Nephron (organoid): ENCODE results near the gene SSBP3.
A peak's percentile ranks its signal among the peaks of the same experiment; 100 is the strongest.

Source experiments
- H3K27ac Mint-ChIP-seq, 3 experiments: 2 replicates each; pipeline ENCODE4 v1.8.0; 2020; ENCODE audit warnings: mixed read lengths in 3 of 3, mild to moderate bottlenecking in 2 of 3, moderate library complexity in 1 of 3
- H3K27me3 Mint-ChIP-seq: 2 replicates; pipeline ENCODE4 v1.8.0; 2021; ENCODE audit warnings: low read depth, mild to moderate bottlenecking, moderate library complexity, mixed read lengths
- H3K36me3 Mint-ChIP-seq: 2 replicates; pipeline ENCODE4 v1.8.0; 2020; ENCODE audit warnings: low read depth, mixed read lengths
- H3K4me1 Mint-ChIP-seq: 2 replicates; pipeline ENCODE4 v1.8.0; 2020; ENCODE audit warnings: mixed read lengths
- H3K4me3 Mint-ChIP-seq, 3 experiments: 2 replicates each; pipeline ENCODE4 v1.8.0; 2020; ENCODE audit warnings: mild to moderate bottlenecking in 3 of 3, mixed read lengths in 3 of 3, moderate library complexity in 2 of 3
- H3K9me3 Mint-ChIP-seq: 2 replicates; pipeline ENCODE4 v1.8.0; 2020; ENCODE audit warnings: mixed read lengths
- TF ChIP-seq, protein P1 (sequence below), 3 experiments: fragments of 200-600 bp; sonication (generic); IDR thresholded peaks; one replicate each; pipeline ENCODE4 v1.5.0; 2021; ENCODE audit warnings: antibody characterized with exemption in 3 of 3; ENCODE audit not compliant: unreplicated experiment in 3 of 3

The SSBP3 gene

DNA sequence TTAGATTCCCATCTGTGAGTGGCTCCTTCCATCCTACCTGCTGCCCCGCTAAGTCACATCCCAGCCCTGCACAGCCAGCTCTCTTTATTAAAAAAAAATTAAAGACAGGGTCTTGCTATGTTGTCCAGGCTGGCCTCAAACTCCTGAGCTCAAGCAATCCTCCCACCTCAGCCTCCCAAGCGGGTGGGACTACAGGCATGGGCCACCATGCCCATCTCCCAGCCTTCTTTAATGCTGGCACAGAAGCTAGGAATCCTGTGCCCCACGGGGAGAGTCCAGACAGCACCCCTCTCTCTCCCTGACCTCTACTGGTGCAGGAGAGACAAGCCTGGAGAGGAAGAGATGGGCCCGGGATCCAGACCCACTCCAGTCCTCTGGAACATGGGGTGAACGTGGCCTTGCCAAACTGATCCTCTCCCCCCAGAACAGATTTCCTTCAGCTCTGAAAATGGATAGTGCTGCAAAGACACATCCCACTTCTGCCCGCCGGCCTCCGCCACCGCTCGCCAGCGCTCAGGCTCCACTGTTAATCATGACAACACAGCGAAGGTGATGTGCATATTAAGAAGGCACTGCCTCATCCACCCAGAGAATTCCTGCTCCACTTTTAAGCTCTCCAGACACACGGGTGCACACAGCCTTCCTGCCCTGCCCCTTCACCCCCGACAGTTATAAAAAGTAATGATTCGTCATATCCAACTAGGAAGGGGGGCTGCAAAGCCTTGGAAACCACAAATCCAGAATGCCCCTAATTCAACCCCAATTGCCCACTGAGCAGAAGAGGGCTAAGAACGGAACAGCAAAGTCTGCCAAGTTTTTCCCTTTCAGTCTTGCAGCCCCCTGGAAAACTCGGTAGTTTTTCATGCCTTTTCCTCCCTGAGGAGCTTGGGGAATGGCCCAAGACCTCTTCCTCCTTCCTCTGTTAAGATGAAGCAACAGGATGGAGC lies 138.1 kb downstream of the SSBP3 start:
- peaks cover 13% of the 10 kb centered on the region for H3K36me3 Mint-ChIP-seq

DNA sequence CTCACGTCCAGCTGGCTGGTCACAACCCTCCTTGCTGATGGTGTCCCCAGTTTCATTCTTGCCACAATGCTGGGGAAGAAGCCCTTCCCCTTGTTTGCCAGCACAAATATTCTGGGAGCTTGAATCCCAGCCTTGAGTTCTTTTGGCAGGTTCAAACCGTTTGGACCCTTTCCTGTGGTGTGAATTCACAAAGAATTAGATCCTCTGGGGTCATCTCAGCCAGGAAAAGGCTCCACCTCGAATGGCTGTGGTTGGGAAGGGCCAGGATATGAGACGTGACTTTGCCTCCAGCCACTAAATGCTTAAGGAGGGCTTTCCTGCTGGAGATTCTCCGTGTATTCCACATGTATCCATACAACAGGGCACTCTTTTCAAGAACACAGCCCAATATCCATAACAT lies 139.3 kb downstream of the SSBP3 start:
- no peak overlapping the region for H3K4me3 Mint-ChIP-seq
- H3K4me1 Mint-ChIP-seq: peaks cover 63% of the 10 kb centered on the region
- TF ChIP-seq, protein P1, sequence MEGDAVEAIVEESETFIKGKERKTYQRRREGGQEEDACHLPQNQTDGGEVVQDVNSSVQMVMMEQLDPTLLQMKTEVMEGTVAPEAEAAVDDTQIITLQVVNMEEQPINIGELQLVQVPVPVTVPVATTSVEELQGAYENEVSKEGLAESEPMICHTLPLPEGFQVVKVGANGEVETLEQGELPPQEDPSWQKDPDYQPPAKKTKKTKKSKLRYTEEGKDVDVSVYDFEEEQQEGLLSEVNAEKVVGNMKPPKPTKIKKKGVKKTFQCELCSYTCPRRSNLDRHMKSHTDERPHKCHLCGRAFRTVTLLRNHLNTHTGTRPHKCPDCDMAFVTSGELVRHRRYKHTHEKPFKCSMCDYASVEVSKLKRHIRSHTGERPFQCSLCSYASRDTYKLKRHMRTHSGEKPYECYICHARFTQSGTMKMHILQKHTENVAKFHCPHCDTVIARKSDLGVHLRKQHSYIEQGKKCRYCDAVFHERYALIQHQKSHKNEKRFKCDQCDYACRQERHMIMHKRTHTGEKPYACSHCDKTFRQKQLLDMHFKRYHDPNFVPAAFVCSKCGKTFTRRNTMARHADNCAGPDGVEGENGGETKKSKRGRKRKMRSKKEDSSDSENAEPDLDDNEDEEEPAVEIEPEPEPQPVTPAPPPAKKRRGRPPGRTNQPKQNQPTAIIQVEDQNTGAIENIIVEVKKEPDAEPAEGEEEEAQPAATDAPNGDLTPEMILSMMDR (IDR thresholded peaks at IDR 0.05; ENCODE audit: unreplicated experiment in 3 of 3): no peak
- H3K9me3 Mint-ChIP-seq: no peaks in the 10 kb centered on the region
- no peaks in the 10 kb centered on the region for H3K27me3 Mint-ChIP-seq
- H3K36me3 Mint-ChIP-seq: peaks cover 13% of the 10 kb centered on the region
- H3K27ac Mint-ChIP-seq: peak overlapping the region in 2 of 3 experiments; percentile 4 to 41

More for the DNA sequence above, 138.1 kb downstream of the SSBP3 start:
- Mint-ChIP-seq H3K4me1 (peaks cover 69% of the 10 kb centered on the region), H3K27ac (peak overlapping the region; percentile 90 to 92 (median 92)), H3K4me3 (peak overlapping the region in 2 of 3 experiments; percentile 7 to 24), H3K9me3 (no peaks in the 10 kb centered on the region), H3K27me3 (no peaks in the 10 kb centered on the region)
- TF ChIP-seq, protein P1 (IDR thresholded peaks at IDR 0.05; ENCODE audit: unreplicated experiment in 3 of 3): no peak

DNA sequence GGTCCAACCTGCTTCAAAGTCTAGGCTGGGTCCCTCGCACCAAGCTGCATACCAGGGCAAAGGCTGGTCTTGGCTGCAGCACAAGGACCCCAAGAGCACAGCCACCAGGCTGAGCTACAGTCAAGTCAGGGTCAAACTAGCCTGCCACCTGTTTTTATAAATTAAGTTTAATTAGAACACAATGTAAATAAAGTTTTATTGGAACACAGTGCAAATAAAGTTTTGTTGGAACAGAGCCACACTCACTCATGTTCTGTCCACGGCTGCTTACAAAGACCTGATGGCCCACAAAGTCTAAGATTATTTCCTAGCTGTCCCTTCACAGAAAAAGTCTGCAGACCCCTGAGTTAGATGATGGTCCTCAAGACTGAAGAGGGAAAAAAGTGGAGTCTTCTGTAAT lies 140.0 kb downstream of the SSBP3 start:
- no peaks in the 10 kb centered on the region for H3K9me3 Mint-ChIP-seq
- TF ChIP-seq, protein P1 (IDR thresholded peaks at IDR 0.05; ENCODE audit: unreplicated experiment in 3 of 3): no peak
- H3K27me3 Mint-ChIP-seq: no peaks in the 10 kb centered on the region
- peaks cover 17% of the 10 kb centered on the region for H3K36me3 Mint-ChIP-seq
- H3K27ac Mint-ChIP-seq: peak overlapping the region in 1 of 3 experiments; percentile 64
- H3K4me3 Mint-ChIP-seq: no peak overlapping the region
- peaks cover 61% of the 10 kb centered on the region for H3K4me1 Mint-ChIP-seq

DNA sequence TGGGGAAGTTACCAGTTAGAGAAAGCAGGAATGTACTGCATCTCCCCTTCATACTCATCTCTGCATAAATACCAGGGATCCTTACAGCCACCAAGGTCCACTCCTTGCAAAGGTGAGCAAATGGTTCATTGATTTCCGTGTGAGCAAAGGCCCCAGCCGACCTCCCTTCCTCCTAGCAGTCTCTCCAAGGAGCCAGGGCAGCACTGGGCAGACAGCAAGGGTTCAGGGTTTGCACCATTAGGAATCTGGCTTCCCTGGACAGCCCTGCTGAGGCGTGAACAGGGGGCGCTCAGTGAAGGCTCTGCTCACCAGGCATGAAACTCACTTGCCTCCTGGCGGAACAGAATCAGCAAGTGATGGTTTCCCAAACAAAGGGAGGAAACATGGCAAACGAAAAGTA lies 140.5 kb downstream of the SSBP3 start:
- Mint-ChIP-seq H3K4me1 (peaks cover 66% of the 10 kb centered on the region), H3K9me3 (no peaks in the 10 kb centered on the region), H3K27ac (peak overlapping the region in 2 of 3 experiments; percentile 64 to 82), H3K36me3 (peaks cover 20% of the 10 kb centered on the region), H3K27me3 (no peaks in the 10 kb centered on the region), H3K4me3 (no peak overlapping the region)
- TF ChIP-seq, protein P1 (IDR thresholded peaks at IDR 0.05; ENCODE audit: unreplicated experiment in 3 of 3): no peak

DNA sequence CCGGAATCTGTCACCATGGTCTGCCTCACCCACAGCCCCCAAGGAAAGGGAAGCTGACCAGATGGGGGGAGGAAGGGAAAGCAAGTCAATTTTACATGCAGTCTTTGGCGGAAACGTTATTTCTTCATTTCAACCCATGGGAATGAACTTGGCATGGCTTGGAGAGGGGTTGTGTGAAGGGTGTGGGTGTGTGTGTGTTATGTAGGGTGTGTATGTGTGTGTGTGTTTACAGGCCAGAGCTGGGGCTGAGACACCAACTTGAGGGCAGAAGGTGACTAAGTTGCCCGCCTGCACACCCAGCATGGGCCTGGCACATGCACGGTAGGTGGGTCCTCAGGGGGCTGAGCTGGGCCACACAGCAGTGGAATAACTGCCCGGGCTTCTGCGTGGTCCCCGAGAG lies 141.1 kb downstream of the SSBP3 start:
- Mint-ChIP-seq H3K4me1 (peaks cover 65% of the 10 kb centered on the region), H3K9me3 (no peaks in the 10 kb centered on the region), H3K4me3 (no peak overlapping the region), H3K27ac (peak overlapping the region; percentile 40 to 82 (median 64)), H3K27me3 (no peaks in the 10 kb centered on the region), H3K36me3 (peaks cover 15% of the 10 kb centered on the region)
- TF ChIP-seq, protein P1 (IDR thresholded peaks at IDR 0.05; ENCODE audit: unreplicated experiment in 3 of 3): no peak
